GM12878 (cell line): Measurements from ENCODE around the gene UVSSA.

Experiments
- CTCF ChIP-seq, 3 experiments: IDR thresholded peaks in 2 of 3; conservative IDR thresholded peaks in 1 of 3; 2 replicates each; pipeline ENCODE4 v1.5.1; 2011; ENCODE audit warnings: low read depth in 3 of 3, low read length in 3 of 3, mild to moderate bottlenecking in 3 of 3, control low read depth in 2 of 3, moderate library complexity in 2 of 3, inconsistent platforms in 1 of 3, mixed read lengths in 1 of 3; ENCODE audit not compliant: control insufficient read depth in 2 of 3, insufficient read depth in 1 of 3; ENCODE audit errors: extremely low read depth in 1 of 3
- EZH2 ChIP-seq: IDR thresholded peaks from 2 replicates; pipeline ENCODE4 v1.6.1; 2012; ENCODE audit warnings: low read depth, mild to moderate bottlenecking, control low read depth, inconsistent platforms, low read length, borderline replicate concordance; ENCODE audit not compliant: control insufficient read depth
- GABPA ChIP-seq: IDR thresholded peaks from 2 replicates; pipeline ENCODE4 v1.6.1; 2014; ENCODE audit warnings: antibody characterized with exemption, low read depth, mild to moderate bottlenecking, inconsistent platforms
- PBX3 ChIP-seq: IDR thresholded peaks from 2 replicates; pipeline ENCODE4 v1.6.1; 2011; ENCODE audit warnings: mild to moderate bottlenecking, low read depth, low read length, moderate library complexity; ENCODE audit not compliant: insufficient replicate concordance
- SP1 ChIP-seq: IDR thresholded peaks from one replicate; pipeline ENCODE4 v1.6.1; 2011; ENCODE audit warnings: low read depth, low read length

GRCh38 chr4:1380368-1381151 is 33.6 kb downstream of the UVSSA start:
- TF ChIP-seq CTCF (IDR thresholded peaks at IDR 0.05 in 2 of 3, conservative IDR thresholded peaks at IDR 0.05 in 1 of 3; ENCODE audit: control insufficient read depth in 2 of 3, extremely low read depth in 1 of 3, insufficient read depth in 1 of 3, low read depth in 3 of 3, low read length in 3 of 3) (no peak), GABPA (no peak), EZH2 (no peak), PBX3 (no peak), SP1 (no peak)
